Lung (tissue), 12 donors: ENCODE results near the gene HOMER2. TPM values are rescaled to one million over a fixed set of nuclear protein-coding genes. Genes with fewer than 3 reads are reported as not detected.

Experiments
- ATAC-seq: fragments of 200-7000 bp; cut with Tn5 transposase; one replicate; pipeline ENCODE4 v1.9.1; 2020; ENCODE audit warnings: moderate number of reproducible peaks; ENCODE audit not compliant: insufficient read depth, low FRiP score
- DNase-seq, 3 donors: peaks; one replicate each; pipeline ENCODE4 v3.0.0-alpha.2; 2013 to 2017
- H3K27ac ChIP-seq, 2 donors: one replicate each; pipeline ENCODE4 v1.5.1; 2013; ENCODE audit warnings: mild to moderate bottlenecking in 2 of 2, moderate library complexity in 2 of 2, control low read depth in 1 of 2, inconsistent platforms in 1 of 2, low read depth in 1 of 2, low read length in 1 of 2
- H3K27me3 ChIP-seq, 3 donors: one replicate each; pipeline ENCODE4 v1.5.1; 2013; ENCODE audit warnings: low read length in 2 of 3; ENCODE audit not compliant: control insufficient read depth in 3 of 3, insufficient read depth in 3 of 3
- H3K36me3 ChIP-seq, 4 donors: one replicate each; pipeline ENCODE4 v1.5.1; 2013; ENCODE audit warnings: low read length in 4 of 4, mild to moderate bottlenecking in 1 of 4, moderate library complexity in 1 of 4; ENCODE audit not compliant: control insufficient read depth in 4 of 4, insufficient read depth in 4 of 4
- H3K4me1 ChIP-seq, 5 donors: one replicate each; pipeline ENCODE4 v1.5.1; 2013; ENCODE audit warnings: low read length in 5 of 5, mild to moderate bottlenecking in 2 of 5, moderate library complexity in 1 of 5; ENCODE audit not compliant: control insufficient read depth in 5 of 5, insufficient read depth in 5 of 5
- H3K4me3 ChIP-seq: one replicate; pipeline ENCODE4 v1.5.1; 2013; ENCODE audit warnings: mild to moderate bottlenecking, control low read depth, moderate library complexity
- H3K9ac ChIP-seq, 2 donors: one replicate each; pipeline ENCODE4 v1.5.1; 2013; ENCODE audit warnings: low read length in 2 of 2, control low read depth in 1 of 2; ENCODE audit not compliant: insufficient read depth in 1 of 2
- H3K9me3 ChIP-seq, 4 donors: one replicate each; pipeline ENCODE4 v1.5.1; 2013; ENCODE audit warnings: low read length in 3 of 4, mild to moderate bottlenecking in 1 of 4, moderate library complexity in 1 of 4; ENCODE audit not compliant: control insufficient read depth in 4 of 4, insufficient read depth in 3 of 4
- CTCF ChIP-seq: IDR thresholded peaks from 2 replicates; pipeline ENCODE4 v1.5.1; 2012; ENCODE audit warnings: mild to moderate bottlenecking; ENCODE audit errors: control extremely low read depth, extremely low read depth
- WGBS, 2 donors: extraction: QIAGEN DNeasy Blood & Tissue Kit; methylation state at CpG; one replicate each; pipeline ENCODE4 v1.1.7; 2013; 5-methylcytosine and 5-hydroxymethylcytosine counted together
- polyA plus RNA-seq, 2 donors: library from polyadenylated mRNA; stranded (reverse); fragments of 200-250 nt; gene quantifications; one replicate each; pipeline ENCODE4 v1.2.1, GENCODE V29; 2013
- total RNA-seq, 2 donors: library from RNA; depleted of rRNA in 1 of 2; stranded (reverse); fragments of >200 nt in 1 of 2; gene quantifications; one replicate each; pipeline ENCODE4 v1.2.1, GENCODE V29; 2014 to 2021
- donor health status: control.
- donor health status: control.
- donor health status: Bipolar disorder and iron deficiency.
- donor health status: healthy.
- donor health status: DM: yes; HTN: yes; CAD: no.

The HOMER2 gene
- total and polyA plus RNA-seq, 4 donors: 7.5 to 18.1 (median 11.6) TPM

DNA sequence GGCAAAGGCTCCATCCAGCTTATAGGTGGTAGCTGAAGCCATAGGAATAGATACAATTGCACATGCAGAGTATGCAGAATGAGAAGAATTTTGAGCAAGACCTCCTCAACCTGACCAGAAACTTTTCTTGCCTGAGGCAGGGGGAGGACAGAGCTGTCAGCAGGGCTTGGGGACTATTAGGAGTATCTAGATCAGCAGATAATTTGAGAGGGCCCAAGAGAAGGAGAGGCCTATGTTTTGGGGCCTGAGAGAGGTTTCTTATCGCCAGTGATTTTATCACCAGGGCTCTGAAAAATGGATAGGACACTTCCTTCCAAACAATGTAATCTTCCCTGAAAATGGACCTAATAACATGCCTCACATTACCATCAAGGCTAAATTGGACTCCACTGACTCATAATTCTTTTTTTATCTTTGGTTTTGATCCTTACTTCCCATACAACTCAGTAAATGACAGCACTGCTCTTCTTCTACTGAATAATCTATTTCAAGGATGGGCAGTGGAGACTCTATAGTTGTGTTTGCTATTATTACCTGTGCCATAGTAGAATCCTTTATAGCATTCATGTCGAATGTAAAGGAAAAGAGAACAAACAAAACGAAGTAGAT is 17.7 kb upstream of the HOMER2 start:
- Histone ChIP-seq H3K4me1 (peaks cover 0 to 24% (median 0%) of the 10 kb centered on the region in 5 donors), H3K4me3 (no peak overlapping the region), H3K9ac (no peak overlapping the region), H3K27ac (no peak overlapping the region), H3K27me3 (no peaks in the 10 kb centered on the region), H3K36me3 (no peaks in the 10 kb centered on the region), H3K9me3 (no peaks in the 10 kb centered on the region)
- ATAC-seq: no peak
- WGBS, 2 donors: 55 to 73% methylated on average over 3 of the region's 3 CpGs
- no peak for DNase-seq
- no peak for TF ChIP-seq CTCF

- ATAC-seq (no peak), DNase-seq (no peak)
- Histone ChIP-seq H3K27me3 (no peaks in the 10 kb centered on the region), H3K36me3 (no peaks in the 10 kb centered on the region), H3K9me3 (no peaks in the 10 kb centered on the region), H3K4me1 (peaks cover 0 to 24% (median 0%) of the 10 kb centered on the region in 5 donors), H3K4me3 (no peak overlapping the region), H3K9ac (no peak overlapping the region), H3K27ac (no peak overlapping the region)
- 78 to 81% methylated on average over 7 of the region's 7 CpGs for WGBS, 2 donors
- TF ChIP-seq CTCF: no peak
Measured at GRCh38 chr15:82969353-82969752, 16.8 kb upstream of the HOMER2 start.

GRCh38 chr15:82968066-82968465 is 15.5 kb upstream of the HOMER2 start:
- no peak for DNase-seq
- no peak overlapping the region for H3K9ac ChIP-seq
- TF ChIP-seq CTCF: no peak
- no peak for ATAC-seq
- 32 to 71% methylated on average over 4 of the region's 4 CpGs for whole genome bisulfite sequencing, 2 donors
- no peaks in the 10 kb centered on the region for H3K27me3 ChIP-seq
- H3K4me1 ChIP-seq: peaks cover 0 to 27% (median 0%) of the 10 kb centered on the region in 5 donors
- no peak overlapping the region for H3K27ac ChIP-seq
- no peaks in the 10 kb centered on the region for H3K36me3 ChIP-seq
- no peak overlapping the region for H3K4me3 ChIP-seq
- H3K9me3 ChIP-seq: no peaks in the 10 kb centered on the region

DNA sequence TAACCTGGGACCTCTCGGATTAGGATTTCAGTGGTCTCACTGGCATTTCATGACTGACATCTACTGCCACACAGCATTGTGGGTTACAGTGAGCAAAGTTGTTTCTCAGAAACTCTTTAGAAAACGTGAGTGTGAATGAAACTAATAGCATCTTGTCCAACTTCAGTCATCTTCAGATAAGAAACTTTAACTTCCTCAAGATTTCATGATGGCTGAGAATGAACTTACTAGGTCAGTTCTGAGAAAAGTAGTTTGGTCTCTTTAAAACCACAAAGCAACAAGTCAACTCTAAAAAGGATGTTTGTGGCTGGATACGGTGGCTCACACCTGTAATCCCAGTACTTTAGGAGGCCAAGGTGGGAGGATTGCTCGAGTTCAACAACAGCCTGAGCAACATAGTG is 14.2 kb upstream of the HOMER2 start:
- no peak overlapping the region for H3K27ac ChIP-seq
- H3K27me3 ChIP-seq: no peaks in the 10 kb centered on the region
- no peaks in the 10 kb centered on the region for H3K36me3 ChIP-seq
- H3K9ac ChIP-seq: no peak overlapping the region
- 54 to 63% methylated on average over 4 of the region's 4 CpGs for WGBS, 2 donors
- ATAC-seq: no peak
- no peak for TF ChIP-seq CTCF
- DNase-seq: no peak
- H3K4me3 ChIP-seq: no peak overlapping the region
- no peaks in the 10 kb centered on the region for H3K9me3 ChIP-seq
- peaks cover 0 to 22% (median 0%) of the 10 kb centered on the region in 5 donors for H3K4me1 ChIP-seq
